C4-2B (cell line): ENCODE data around the gene ALKBH5.

Experiments used
- ZFX ChIP-seq: fragments of 450-650 bp; IDR thresholded peaks from 2 replicates; pipeline ENCODE4 v1.6.1; 2017
- TF ChIP-seq, protein P1 (sequence below): fragments of 450-650 bp; conservative IDR thresholded peaks from 2 replicates; pipeline ENCODE4 v1.5.1; 2017; ENCODE audit warnings: mild to moderate bottlenecking

DNA sequence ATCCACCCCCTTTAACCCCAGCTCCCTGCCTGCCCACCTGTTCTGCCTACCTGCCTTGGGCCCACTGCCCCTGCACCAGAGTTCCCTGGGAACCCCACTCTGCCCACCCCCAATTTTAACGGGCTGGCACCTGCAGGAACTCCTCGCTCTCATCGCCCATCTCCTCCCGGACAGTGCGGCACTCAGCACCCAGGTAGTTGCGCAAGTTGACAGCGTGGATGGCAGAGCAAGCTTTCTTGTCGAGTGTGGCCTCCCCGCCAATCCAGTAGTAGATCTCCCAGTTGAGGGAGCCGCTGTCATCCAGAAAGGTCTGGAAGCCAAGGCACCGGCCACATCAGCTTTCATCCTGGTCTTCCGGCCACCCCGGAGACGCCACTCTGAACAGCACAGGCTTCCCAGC is 67.1 kb downstream of the ALKBH5 start:
- TF ChIP-seq, protein P1, sequence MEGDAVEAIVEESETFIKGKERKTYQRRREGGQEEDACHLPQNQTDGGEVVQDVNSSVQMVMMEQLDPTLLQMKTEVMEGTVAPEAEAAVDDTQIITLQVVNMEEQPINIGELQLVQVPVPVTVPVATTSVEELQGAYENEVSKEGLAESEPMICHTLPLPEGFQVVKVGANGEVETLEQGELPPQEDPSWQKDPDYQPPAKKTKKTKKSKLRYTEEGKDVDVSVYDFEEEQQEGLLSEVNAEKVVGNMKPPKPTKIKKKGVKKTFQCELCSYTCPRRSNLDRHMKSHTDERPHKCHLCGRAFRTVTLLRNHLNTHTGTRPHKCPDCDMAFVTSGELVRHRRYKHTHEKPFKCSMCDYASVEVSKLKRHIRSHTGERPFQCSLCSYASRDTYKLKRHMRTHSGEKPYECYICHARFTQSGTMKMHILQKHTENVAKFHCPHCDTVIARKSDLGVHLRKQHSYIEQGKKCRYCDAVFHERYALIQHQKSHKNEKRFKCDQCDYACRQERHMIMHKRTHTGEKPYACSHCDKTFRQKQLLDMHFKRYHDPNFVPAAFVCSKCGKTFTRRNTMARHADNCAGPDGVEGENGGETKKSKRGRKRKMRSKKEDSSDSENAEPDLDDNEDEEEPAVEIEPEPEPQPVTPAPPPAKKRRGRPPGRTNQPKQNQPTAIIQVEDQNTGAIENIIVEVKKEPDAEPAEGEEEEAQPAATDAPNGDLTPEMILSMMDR = no peak
- no peak for TF ChIP-seq ZFX
